ENCODE data around the gene NUDT22. TPM values are rescaled to one million over a fixed set of nuclear protein-coding genes. Genes with fewer than 3 reads are reported as not detected.

NUDT22 gene
- total RNA-seq, 4 donors from 2014 or later: 22.8 to 47.8 (median 38.0) TPM

DNA sequence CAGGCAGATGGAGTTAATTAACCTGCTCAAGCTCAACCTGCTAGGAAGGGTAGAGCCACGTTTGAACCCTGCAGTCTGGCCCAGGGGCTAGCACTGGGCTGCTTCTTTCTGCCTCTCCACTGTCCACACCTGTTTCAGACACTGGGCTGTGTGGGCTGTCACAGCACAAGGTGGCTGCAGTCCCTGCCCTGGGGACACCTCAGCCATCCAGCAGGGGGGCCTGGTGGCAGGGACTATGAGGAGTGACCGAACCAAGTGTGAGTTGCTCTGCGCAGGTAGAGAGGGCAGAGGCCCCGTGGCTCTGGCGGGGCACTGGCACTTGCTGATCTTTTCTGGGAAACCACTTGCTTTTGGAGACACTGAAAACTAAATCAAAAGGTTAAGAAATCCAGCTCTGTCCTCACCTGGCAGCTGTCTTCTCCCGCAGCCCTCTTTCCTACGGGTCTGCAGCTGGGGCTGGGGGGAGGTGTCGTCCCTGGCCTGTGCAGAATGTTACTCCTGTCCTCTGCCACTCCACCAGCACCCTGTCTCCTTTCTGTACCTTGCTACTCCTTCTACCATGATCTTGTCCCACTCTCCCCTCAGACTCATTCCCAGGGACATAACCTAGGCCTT, 52.6 kb downstream of the NUDT22 start:
- TF ChIP-seq, protein P1, sequence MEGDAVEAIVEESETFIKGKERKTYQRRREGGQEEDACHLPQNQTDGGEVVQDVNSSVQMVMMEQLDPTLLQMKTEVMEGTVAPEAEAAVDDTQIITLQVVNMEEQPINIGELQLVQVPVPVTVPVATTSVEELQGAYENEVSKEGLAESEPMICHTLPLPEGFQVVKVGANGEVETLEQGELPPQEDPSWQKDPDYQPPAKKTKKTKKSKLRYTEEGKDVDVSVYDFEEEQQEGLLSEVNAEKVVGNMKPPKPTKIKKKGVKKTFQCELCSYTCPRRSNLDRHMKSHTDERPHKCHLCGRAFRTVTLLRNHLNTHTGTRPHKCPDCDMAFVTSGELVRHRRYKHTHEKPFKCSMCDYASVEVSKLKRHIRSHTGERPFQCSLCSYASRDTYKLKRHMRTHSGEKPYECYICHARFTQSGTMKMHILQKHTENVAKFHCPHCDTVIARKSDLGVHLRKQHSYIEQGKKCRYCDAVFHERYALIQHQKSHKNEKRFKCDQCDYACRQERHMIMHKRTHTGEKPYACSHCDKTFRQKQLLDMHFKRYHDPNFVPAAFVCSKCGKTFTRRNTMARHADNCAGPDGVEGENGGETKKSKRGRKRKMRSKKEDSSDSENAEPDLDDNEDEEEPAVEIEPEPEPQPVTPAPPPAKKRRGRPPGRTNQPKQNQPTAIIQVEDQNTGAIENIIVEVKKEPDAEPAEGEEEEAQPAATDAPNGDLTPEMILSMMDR (IDR thresholded peaks at IDR 0.05): no peak
- DNase-seq (ENCODE audit: low spot score) (no peak), ATAC-seq (ENCODE audit: low FRiP score) (no peak)

Other genes with a start within 250 kb of the NUDT22 start
- 10 to 100 TPM; 44.4 to 59.2 (median 52.5) TPM for gene OTUB1, start 239.8 kb upstream of the NUDT22 start, total RNA-seq
- gene FLRT1, start 190.3 kb upstream of the NUDT22 start, total RNA-seq: not detected
- 10 to 100 TPM; 13.8 to 40.9 (median 26.2) TPM for gene MACROD1, start 60.2 kb upstream of the NUDT22 start, total RNA-seq
- gene STIP1, start 40.1 kb upstream of the NUDT22 start, total RNA-seq: 100 to 1,000 TPM in 2 of 4 donors, 10 to 100 TPM in 2; 73.0 to 174 (median 135) TPM
- 100 to 1,000 TPM in 1 of 4 donors, 10 to 100 TPM in 3; 35.0 to 101 (median 45.6) TPM for gene FERMT3, start 19.6 kb upstream of the NUDT22 start, total RNA-seq
- gene TRPT1, start 88 bp upstream of the NUDT22 start, total RNA-seq: 10 to 100 TPM; 26.3 to 56.6 (median 37.3) TPM
- gene DNAJC4, start 4.3 kb downstream of the NUDT22 start, total RNA-seq: 10 to 100 TPM; 19.2 to 25.8 (median 21.6) TPM
- 100 to 1,000 TPM in 3 of 4 donors, 10 to 100 TPM in 1; 89.2 to 172 (median 149) TPM for gene VEGFB, start 8.3 kb downstream of the NUDT22 start, total RNA-seq
- gene FKBP2, start 14.8 kb downstream of the NUDT22 start, total RNA-seq: 10 to 100 TPM; 41.8 to 78.5 (median 49.5) TPM
- 100 to 1,000 TPM in 1 of 4 donors, 10 to 100 TPM in 3; 95.0 to 140 (median 97.9) TPM for gene PPP1R14B, start 20.7 kb downstream of the NUDT22 start, total RNA-seq
- gene PLCB3, start 25.3 kb downstream of the NUDT22 start, total RNA-seq: 10 to 100 TPM; 14.7 to 26.5 (median 19.7) TPM
- 10 to 100 TPM; 47.9 to 89.7 (median 78.8) TPM for gene BAD, start 58.4 kb downstream of the NUDT22 start, total RNA-seq
- gene GPR137, start 59.6 kb downstream of the NUDT22 start, total RNA-seq: 10 to 100 TPM in 3 of 4 donors, 1 to 10 TPM in 1; 8.2 to 20.6 (median 12.7) TPM
- not detected for gene KCNK4, start 65.0 kb downstream of the NUDT22 start, total RNA-seq
- gene CATSPERZ, start 74.1 kb downstream of the NUDT22 start, total RNA-seq: not detected
- gene ESRRA, start 79.2 kb downstream of the NUDT22 start, total RNA-seq: 10 to 100 TPM; 32.1 to 50.8 (median 44.6) TPM
- 100 to 1,000 TPM; 180 to 263 (median 215) TPM for gene TRMT112, start 91.3 kb downstream of the NUDT22 start, total RNA-seq
- gene PRDX5, start 91.8 kb downstream of the NUDT22 start, total RNA-seq: 100 to 1,000 TPM; 174 to 263 (median 238) TPM
- 10 to 100 TPM in 2 of 4 donors, 1 to 10 TPM in 2; 6.2 to 24.1 (median 10.3) TPM for gene CCDC88B, start 113.9 kb downstream of the NUDT22 start, total RNA-seq
- 10 to 100 TPM; 15.7 to 64.2 (median 28.1) TPM for gene RPS6KA4, start 132.9 kb downstream of the NUDT22 start, total RNA-seq

Data from omental fat pad (tissue), 4 donors.